ENCODE measurements around the gene GLI2.

Gene GLI2

DNA sequence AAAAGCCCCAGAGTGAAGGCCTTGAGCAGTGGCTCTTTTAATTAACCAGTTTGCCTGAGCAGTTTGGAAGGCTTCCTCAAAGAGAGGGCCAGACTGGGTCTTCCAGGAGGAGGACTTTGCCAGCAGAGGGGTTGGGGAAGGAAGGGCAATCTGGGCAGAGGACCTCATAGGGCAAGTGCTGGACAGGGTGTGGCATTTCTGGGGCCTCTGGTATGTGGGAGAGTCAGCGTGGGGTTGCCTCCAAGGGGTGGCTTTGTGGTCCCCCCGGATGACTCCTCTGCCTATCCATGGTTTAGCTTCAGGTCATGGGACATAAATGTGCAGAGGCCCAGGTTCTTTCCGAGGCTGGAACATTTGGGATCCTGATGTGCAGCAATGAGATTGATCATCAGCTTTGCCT lies 12.6 kb downstream of the GLI2 start:
- TF ChIP-seq YY1 (IDR thresholded peaks at IDR 0.05; ENCODE audit: low read depth) (no peak), TAF1 (IDR thresholded peaks at IDR 0.05; ENCODE audit: low read depth) (no peak), NFIC (IDR thresholded peaks at IDR 0.05) (no peak), RAD21 (IDR thresholded peaks at IDR 0.05; ENCODE audit: low read depth) (no peak), FOXM1 (IDR thresholded peaks at IDR 0.05; ENCODE audit: borderline replicate concordance, low read depth) (no peak), CREB1 (IDR thresholded peaks at IDR 0.05; ENCODE audit: low read depth) (no peak), EGR1 (IDR thresholded peaks at IDR 0.05) (no peak), ZBTB7A (IDR thresholded peaks at IDR 0.05; ENCODE audit: low read depth) (no peak), TEAD4 (IDR thresholded peaks at IDR 0.05) (no peak), CEBPB (IDR thresholded peaks at IDR 0.05) (no peak), EP300 (IDR thresholded peaks at IDR 0.05; ENCODE audit: borderline replicate concordance) (no peak)
- TF ChIP-seq, protein P1, sequence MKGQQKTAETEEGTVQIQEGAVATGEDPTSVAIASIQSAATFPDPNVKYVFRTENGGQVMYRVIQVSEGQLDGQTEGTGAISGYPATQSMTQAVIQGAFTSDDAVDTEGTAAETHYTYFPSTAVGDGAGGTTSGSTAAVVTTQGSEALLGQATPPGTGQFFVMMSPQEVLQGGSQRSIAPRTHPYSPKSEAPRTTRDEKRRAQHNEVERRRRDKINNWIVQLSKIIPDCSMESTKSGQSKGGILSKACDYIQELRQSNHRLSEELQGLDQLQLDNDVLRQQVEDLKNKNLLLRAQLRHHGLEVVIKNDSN (IDR thresholded peaks at IDR 0.05): no peak
- TF ChIP-seq, protein P2, sequence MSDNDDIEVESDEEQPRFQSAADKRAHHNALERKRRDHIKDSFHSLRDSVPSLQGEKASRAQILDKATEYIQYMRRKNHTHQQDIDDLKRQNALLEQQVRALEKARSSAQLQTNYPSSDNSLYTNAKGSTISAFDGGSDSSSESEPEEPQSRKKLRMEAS (IDR thresholded peaks at IDR 0.05): no peak
- TF ChIP-seq, protein P3, sequence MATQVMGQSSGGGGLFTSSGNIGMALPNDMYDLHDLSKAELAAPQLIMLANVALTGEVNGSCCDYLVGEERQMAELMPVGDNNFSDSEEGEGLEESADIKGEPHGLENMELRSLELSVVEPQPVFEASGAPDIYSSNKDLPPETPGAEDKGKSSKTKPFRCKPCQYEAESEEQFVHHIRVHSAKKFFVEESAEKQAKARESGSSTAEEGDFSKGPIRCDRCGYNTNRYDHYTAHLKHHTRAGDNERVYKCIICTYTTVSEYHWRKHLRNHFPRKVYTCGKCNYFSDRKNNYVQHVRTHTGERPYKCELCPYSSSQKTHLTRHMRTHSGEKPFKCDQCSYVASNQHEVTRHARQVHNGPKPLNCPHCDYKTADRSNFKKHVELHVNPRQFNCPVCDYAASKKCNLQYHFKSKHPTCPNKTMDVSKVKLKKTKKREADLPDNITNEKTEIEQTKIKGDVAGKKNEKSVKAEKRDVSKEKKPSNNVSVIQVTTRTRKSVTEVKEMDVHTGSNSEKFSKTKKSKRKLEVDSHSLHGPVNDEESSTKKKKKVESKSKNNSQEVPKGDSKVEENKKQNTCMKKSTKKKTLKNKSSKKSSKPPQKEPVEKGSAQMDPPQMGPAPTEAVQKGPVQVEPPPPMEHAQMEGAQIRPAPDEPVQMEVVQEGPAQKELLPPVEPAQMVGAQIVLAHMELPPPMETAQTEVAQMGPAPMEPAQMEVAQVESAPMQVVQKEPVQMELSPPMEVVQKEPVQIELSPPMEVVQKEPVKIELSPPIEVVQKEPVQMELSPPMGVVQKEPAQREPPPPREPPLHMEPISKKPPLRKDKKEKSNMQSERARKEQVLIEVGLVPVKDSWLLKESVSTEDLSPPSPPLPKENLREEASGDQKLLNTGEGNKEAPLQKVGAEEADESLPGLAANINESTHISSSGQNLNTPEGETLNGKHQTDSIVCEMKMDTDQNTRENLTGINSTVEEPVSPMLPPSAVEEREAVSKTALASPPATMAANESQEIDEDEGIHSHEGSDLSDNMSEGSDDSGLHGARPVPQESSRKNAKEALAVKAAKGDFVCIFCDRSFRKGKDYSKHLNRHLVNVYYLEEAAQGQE (IDR thresholded peaks at IDR 0.05; ENCODE audit: low read depth): no peak

DNA sequence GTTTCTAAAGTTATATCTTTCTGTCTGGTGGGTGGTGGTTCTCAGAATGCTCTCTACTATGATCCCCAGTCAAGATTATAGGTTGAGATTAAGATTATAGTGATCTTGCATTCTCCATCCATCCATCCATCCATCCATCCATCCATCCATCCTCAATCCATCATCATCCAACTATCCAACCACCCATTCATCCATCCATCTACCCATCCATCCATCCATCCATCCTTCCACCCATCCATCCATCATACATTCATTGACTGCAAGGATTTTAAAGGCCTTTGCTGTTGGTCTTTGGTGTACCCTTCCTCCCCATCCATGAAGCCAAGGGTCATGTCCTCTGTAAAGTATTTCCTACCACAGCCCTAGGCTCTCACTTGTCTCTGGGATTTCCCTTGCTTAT lies 13.1 kb downstream of the GLI2 start:
- TF ChIP-seq RAD21 (IDR thresholded peaks at IDR 0.05; ENCODE audit: low read depth): no peak
- TF ChIP-seq CREB1 (IDR thresholded peaks at IDR 0.05; ENCODE audit: low read depth): no peak
- TF ChIP-seq TEAD4 (IDR thresholded peaks at IDR 0.05): no peak
- TF ChIP-seq NFIC (IDR thresholded peaks at IDR 0.05): no peak
- TF ChIP-seq TAF1 (IDR thresholded peaks at IDR 0.05; ENCODE audit: low read depth): no peak
- TF ChIP-seq ZBTB7A (IDR thresholded peaks at IDR 0.05; ENCODE audit: low read depth): no peak
- TF ChIP-seq, protein P3 (IDR thresholded peaks at IDR 0.05; ENCODE audit: low read depth): no peak
- TF ChIP-seq FOXM1 (IDR thresholded peaks at IDR 0.05; ENCODE audit: borderline replicate concordance, low read depth): no peak

DNA sequence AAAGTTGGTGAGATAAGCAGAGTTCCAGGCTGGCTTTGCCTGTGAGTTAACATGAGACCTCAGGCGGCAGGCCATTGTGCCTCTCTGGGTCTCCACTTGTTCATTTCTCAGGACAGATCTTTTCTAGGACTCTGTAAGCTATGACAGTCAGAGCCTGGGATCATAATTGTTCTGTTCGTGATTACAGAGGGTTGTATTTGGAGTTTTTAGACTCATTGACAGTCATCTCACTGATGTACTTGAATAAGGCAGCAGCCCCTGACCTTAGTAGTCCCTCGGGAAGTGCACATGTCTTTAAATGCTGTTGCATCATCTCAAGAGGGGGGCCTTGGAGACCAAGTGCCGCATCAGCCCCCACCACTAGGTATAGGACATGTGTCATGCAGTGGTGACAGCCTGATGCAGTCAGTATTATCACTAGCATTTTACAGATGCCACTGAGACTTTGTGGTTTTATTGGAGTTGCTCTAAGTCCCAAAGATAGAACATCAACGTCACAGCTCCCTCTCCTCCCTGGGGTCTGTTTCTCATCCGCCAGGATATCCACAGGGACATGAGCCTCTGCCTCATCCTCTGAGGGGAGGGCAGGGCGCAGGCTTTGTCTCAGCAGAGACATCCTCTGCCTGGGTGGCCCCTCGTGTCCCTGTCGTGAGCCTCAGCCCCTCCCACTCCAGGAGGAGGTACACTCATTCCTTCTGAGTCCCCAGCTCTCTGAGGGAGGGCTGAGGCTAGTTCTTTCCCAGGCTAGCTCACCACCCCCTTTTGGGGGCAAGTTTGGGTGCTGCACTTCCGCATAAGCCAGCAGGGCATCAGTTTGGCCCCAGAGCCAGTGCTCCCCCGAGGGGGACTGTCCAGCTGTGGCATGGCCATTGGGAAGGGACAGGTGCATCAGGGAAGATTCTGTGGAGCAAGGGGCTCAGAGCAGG lies 14.1 kb downstream of the GLI2 start:
- TF ChIP-seq EP300 (IDR thresholded peaks at IDR 0.05; ENCODE audit: borderline replicate concordance): no peak
- no peak for TF ChIP-seq YY1 (IDR thresholded peaks at IDR 0.05; ENCODE audit: low read depth)
- TF ChIP-seq TEAD4 (IDR thresholded peaks at IDR 0.05): no peak
- no peak for TF ChIP-seq NFIC (IDR thresholded peaks at IDR 0.05)
- TF ChIP-seq, protein P3 (IDR thresholded peaks at IDR 0.05; ENCODE audit: low read depth): no peak
- no peak for TF ChIP-seq TAF1 (IDR thresholded peaks at IDR 0.05; ENCODE audit: low read depth)
- TF ChIP-seq CREB1 (IDR thresholded peaks at IDR 0.05; ENCODE audit: low read depth): no peak
- no peak for TF ChIP-seq RAD21 (IDR thresholded peaks at IDR 0.05; ENCODE audit: low read depth)
- no peak for TF ChIP-seq ZBTB7A (IDR thresholded peaks at IDR 0.05; ENCODE audit: low read depth)
- TF ChIP-seq, protein P2 (IDR thresholded peaks at IDR 0.05): no peak
- TF ChIP-seq CEBPB (IDR thresholded peaks at IDR 0.05): no peak
- TF ChIP-seq, protein P1 (IDR thresholded peaks at IDR 0.05): no peak
- no peak for TF ChIP-seq FOXM1 (IDR thresholded peaks at IDR 0.05; ENCODE audit: borderline replicate concordance, low read depth)
- TF ChIP-seq EGR1 (IDR thresholded peaks at IDR 0.05): no peak
- TF ChIP-seq TCF12 (IDR thresholded peaks at IDR 0.05; ENCODE audit: low read depth): no peak
